ENCODE measurements around the gene TMOD1. TPM values are rescaled to one million over a fixed set of nuclear protein-coding genes. Genes with fewer than 3 reads are reported as not detected.
A peak's percentile ranks its signal among the peaks of the same experiment; 100 is the strongest.
"Not testable (repeated sequence)": the region's sequence is repeated elsewhere in the genome, so short reads cannot be mapped to it uniquely, and the experiment has no call there.

The TMOD1 gene
- total RNA-seq, 1 experiment from 2014 or later, result not detected

DNA sequence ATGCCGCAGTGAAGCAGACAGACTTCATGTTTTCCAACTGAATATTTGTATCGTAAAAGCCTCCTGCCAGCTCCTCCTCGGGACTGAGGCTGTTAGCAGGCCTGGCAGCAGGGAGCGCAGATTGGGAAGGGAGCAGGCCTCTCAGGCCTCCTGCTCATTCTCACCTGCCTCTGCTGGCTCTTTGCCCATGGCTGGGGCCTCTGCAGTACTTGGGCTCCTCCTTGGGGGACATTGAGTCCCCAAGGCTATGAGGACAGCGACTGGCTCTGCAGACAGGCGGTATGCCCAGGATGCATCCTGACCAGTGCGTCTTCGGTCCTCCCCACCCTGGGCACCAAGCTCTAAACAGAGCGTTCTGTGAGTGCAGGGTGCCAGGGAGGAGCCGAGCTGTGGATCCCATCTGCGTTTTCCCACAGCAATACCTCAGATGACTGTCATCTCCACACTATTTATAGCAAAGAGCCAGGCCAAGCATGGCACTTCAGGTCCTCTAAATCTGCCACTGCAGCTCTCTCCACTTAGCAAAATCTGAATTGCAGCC, 93.0 kb downstream of the TMOD1 start:
- no peak for DNase-seq (ENCODE audit: low spot score)

DNA sequence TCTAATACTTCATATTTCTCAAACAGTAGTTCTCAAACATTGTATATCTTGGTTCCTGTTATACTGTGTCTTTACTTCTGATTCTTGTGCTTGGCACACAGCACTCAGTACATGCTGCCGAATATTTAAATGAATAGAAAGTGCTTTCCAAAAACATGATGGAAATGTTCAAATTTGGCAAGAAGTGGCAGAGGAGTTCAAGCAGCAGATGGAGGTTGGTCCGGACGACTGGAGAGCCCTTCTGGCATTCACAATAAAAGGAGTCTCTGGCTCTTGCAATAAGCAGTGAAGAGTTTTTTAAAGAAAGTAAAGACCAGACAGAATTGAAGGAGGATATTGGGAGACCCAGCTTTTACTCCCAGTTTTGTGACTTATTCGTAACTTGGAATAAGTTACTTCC, 95.4 kb downstream of the TMOD1 start:
- no peak for DNase-seq (ENCODE audit: low spot score)

DNA sequence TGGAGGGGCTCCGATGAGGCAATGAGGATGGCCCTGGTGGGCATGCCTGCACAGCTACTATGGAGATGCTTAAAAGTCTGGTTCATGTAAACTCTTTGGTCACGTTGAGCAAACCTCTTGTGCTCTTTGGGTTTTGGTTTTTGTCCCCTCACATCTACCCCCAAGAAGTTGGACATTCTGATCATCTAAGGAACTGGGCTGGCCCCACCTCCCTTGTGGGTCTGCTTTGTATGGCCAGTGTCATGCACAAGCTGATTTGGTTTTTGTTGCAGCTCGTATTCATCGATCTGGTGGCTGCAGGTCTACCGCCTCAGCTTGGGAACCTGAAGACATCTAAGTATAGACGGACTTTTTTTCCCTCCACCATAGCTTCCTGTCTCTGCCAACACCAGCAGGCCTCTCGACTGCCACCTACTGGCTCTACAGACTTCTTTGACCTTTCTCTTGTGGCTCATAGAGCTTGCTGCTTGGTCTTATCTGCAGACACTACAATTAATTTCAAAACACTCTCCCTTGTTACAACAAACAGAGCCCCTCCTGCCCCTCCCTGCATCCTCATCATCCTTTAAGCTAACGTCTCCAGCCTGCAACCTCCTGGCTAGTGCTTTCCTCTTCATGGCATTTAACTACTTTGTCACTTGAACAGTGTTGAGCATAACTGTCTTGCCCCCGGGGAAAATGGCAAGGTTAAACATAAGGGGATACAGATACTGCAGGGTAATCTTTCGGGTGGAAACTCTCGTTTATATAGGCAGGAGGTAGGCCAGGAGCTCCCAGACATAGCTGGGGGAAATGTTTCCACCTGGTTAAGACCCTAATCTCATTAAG, 97.2 kb downstream of the TMOD1 start:
- peak; percentile 83 for DNase-seq (ENCODE audit: low spot score)

DNA sequence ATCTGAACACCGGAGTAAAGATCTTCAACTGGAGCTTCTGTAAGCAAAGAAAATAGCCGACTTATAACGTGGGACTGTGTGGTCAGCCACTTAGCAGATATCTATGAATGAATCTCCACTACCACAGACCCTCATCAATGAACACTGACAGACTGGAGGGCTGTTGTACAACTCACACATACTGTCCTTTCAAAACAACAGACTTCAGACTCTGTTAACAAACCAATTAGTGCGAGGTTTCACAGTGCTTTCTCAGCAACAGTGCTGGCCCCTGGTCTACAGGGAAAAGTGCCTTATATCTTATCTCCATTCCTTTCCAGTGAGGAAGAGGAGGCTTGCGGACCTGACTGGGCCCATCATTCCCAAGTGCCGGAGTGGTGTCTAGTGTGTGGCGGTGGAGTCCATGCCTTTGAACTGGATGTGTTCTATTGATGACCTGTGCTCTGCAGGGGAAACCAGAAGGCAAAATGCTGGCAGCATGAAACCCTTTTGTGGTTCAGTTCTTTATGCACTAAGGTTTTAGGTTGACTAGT, 97.9 kb downstream of the TMOD1 start:
- no peak for DNase-seq (ENCODE audit: low spot score)

DNA sequence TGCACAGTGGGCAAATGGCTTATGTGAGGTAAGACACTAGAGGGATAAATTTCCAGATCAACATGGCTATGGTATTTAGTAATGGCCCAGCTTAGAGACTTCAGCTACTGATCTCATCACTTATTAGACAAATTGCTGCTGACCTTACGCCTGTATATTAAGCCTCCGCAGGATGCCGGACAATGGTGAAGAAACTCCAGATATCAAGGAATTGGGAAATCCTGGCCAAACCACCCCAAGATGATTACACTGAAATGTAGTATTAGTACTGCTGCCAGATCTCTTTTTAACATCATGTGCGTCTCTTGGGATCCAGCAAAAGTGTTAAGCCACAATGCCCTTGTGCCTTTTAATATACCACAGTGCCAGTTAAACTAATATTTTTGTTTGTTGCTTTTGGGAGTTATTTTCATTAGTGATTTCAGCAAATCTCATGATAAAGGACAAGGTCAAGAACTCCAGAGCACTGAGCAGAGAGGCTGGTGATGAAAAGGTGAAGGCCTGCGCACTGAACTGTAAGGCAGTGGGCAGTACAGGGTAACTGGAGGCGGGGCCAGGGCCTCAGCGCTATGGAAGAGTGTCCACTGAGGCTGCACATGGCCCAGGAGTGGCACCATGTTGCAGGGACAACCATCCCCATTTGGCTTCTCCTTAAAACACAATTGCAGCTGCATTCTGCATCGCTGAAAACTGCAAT, 99.2 kb downstream of the TMOD1 start:
- no peak for DNase-seq (ENCODE audit: low spot score)

DNA sequence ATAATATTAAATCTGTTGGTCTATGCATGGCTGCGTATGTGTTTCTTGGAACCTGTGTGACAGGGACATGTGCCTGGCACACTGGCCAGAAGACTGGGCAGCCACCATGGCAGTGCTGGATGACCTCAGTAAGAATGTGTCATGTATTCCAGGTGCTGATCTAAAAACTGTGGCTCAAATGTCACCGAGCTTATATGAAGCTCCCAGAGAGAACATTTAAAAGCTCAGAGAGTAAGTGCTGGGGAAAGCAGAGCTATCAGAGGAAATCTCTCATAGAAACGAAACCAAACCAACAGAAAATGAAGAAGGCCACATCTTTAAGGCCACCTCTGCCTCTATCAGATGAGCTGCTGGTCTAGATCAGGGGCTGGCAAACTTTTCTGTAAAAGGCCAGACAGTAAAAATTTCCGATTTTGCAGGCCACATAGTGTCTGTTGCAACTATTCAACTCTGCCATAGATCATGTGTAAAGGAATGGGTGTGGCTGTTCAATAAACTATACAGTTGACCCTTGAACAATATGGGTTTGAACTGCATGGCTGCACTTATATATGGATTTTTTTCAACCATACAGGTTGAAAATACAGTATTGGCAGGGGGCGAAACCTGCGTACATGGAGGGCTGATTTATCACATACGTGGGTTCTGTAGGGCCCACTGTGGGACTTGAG, 99.9 kb downstream of the TMOD1 start:
- no peak for DNase-seq (ENCODE audit: low spot score)

DNA sequence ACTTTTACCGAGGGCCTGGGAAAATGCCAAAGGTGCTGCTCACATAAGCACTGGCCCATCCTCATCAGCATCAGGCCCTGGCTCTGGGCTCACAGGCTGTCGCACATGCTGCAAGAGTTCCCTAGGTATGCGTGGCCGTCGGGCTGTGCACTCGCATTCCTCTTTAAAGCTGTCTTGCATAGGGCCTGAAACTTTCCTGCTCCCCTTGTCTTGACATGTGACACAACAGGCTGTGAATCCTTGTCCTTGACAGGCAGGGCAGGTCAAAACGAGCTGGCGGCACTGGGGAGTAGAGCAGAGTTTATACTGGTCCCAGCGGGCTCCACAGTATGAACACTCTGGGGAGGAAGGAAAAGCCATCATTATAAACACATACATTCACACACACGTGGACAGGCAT, 101.0 kb downstream of the TMOD1 start:
- no peak for DNase-seq (ENCODE audit: low spot score)

DNA sequence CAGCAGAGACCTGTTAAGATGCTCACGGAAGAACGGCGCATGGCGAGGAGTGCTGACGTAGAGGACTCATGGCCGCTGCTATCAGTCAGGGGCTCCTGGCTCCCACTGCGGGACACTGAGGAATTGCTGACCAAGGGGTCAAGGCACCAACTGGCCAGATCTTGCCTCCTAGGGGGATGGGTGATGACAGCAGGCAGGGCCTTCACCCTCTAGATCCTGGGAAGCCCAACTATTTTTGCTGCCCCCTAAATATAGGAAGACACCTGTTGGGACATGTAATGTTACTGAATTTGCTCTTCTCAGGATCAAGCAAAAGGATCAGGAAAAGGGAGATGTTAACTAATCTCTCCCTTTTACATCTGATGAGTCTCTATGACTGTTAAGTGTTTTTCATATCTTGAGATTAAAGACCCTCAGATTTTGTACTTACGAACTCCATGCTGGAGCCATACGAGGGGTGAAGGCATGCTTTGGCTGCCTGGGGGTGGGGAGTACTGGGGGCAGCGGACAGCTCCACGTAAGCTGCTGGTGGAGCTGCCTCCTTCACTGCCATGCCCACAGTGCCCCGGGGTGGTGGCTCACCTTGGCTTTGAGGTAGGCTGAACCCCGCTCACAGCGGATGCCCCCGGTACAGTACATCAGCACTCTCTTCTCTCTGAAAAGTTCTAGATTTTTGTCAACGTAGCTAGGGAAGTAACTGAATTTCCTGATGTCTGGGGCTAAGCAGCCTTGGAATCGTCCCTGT, 103.6 kb downstream of the TMOD1 start:
- DNase-seq (ENCODE audit: low spot score), result no peak

DNA sequence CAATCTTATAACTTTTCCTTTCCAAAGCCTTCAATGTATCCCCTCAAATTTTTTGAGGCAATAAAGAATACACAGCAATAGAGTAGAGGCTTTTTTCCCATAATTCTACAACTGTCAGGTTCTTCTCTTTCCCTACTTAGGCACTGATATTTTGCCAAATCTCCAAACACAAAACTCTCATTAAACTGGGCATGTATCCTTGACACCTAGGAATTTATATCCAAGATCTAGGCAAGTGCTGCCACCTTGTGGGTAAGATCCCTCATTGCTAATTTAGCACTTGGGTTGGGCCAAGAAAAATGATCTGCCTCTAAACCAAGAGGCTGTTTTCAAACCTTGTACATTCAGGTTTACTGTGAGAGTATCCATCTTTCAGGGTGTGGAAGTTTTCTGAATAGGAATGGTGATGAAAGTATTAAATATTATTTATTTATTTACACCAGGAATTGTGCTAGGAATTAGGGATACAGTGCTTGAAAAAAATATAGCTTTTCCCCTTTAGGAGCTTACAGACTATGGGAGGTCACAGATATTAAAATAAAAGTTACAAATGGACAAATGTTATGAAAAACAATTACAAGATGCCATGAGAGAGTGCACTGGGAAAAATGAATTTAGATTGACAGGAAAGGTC, 114.1 kb downstream of the TMOD1 start:
- peak; percentile 78 for DNase-seq (ENCODE audit: low spot score)

DNA sequence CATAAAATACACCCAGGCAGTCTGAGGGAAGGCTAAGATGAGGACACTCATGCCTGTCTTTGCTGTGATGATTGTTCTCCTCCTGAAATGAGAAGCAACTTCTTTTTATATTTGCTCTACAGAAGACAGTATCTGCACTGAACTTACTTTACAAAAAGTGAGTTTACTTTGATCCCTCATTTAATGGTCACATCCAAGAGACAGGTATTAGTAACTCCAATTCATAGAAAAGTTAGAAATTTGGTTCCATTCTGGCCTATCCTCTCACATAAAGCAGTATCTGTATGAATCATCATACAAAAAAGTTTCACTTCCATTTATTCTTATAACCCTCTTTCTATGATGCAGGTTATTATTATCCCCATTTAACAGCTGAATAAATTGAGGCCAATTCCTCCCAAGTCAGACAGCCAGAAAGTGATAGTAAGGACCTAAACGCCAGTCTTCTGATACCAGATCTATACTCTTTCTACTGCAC, 116.5 kb downstream of the TMOD1 start:
- DNase-seq (ENCODE audit: low spot score), result no peak

DNA sequence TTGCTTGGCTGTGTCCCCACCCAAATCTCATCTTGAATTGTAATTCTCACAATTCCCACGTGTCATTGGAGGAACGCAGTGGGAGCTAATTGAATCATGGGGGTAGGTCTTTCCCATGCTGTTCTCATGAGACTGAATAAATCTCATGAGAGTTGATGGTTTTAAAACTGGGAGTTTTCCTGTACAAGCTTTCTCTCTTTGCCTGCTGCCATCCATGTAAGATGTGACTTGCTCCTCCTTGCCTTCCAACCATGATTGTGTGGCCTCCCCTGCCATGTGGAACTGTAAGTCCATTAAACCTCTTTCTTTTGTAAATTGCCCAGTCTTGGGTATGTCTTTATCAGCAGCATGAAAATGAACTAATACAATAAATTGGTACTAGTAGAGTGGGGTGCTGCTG, 118.6 kb downstream of the TMOD1 start:
- DNase-seq (ENCODE audit: low spot score), result not testable (repeated sequence)

DNA sequence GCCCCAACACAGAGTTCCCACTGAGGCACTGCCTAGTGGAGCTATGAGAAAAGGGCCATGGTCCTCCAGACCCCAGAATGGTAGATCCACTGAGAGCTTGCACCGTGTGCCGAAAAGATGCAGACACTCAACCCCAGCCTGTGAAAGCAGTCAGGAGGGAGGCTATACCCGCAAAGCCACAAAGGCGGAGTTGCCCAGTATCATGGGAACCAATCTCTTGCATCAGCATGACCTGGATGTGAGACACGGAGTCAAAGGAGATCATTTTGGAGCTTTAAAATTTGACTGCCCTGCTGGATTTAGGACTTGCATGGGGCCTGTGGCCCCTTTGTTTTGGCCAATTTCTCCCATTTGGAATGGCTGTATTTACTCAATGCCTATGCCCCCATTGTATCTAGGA, 121.0 kb downstream of the TMOD1 start:
- not testable (repeated sequence) for DNase-seq (ENCODE audit: low spot score)

DNA sequence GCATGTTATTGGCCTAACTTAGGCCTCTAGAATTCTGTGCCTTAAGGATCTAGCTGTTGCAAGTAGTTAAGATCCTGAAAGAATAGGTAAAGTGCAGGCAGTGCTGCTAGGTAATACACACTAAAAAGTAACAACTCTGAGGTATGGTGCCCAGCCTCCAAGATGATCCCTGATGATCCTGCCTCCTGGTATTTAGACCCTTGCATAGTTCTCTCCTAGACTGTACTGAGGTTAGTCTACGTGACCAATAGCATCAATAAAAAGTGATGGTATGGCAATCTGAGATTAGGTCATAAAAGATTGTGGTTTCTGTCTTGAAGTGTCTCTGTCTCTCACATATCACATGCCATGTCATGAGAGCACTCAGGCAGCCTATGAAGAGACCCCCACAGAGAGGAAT, 122.5 kb downstream of the TMOD1 start:
- no peak for DNase-seq (ENCODE audit: low spot score)

DNA sequence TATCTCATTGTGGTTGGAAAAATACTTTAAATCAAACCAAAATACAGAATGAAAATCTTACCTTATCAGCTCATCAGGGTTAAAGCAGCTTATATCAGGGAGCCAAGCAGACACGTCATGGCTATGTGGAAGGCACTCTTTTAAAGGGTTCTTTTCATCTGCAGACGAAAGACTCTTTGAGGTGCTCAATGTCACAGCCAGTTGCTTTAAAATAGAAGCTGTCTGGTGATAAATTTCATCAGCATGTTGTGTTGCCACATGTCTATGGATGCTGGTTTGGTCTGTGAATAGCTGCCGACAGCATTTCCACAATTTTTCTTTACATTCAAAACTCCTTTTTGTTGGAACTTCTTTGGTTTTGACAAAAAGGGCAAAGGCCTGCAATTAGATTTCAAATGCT, 124.2 kb downstream of the TMOD1 start:
- DNase-seq (ENCODE audit: low spot score), result no peak

DNA sequence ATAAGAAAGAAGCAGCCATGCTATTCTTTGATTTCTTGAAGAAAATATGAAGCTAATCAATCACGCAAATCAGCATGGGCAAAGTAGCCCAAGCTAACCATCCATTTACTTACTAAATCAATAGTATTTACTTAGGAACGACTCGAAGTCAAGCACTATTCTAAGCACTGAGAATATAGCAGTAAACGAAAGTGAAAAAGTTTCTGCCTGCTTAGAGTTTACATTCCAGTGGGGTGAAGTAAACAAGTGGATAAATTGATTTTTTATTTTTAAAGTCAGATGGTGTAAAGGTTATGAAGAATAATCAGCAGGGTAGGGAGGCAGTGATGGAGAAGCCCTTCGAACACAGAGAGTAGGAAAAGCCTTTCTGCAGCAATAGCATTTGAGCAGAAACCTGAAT, 126.2 kb downstream of the TMOD1 start:
- no peak for DNase-seq (ENCODE audit: low spot score)

DNA sequence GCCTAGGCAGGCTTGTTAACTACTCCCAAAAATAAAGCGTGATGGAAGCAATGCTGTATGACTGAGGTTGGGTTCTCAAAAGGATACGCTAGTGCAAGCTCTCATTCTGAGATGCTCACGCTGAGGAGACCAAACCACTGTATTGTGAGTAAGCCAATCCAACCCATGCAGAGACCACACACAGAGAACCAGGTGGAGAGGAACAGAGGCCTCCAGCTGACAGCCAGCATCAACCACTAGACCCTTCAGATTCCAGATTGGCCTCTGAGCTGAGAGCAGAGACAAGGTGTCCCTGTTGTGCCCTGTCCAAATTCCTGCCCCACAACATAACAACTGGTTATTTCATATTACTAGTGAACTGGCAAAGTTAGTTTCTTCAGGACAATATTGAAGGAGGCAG, 127.2 kb downstream of the TMOD1 start:
- DNase-seq (ENCODE audit: low spot score), result no peak

DNA sequence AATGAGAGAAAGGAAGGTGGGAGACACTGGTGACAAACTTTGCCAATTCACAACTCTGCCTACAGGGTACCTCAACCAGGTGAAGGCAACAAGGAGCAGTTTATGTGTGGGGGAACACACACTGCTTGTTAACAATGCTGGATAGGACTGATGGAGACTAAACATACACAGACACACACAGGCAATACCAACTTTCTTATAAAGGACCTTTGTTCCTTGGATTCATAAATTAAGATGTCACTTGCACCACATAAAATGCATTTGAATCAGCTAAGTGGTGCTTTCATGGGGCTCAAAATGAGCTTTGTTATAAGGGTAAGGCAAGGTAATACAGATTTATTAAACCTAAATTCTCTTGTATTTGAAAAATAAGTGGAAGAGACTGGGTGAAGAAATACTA, 127.7 kb downstream of the TMOD1 start:
- no peak for DNase-seq (ENCODE audit: low spot score)

DNA sequence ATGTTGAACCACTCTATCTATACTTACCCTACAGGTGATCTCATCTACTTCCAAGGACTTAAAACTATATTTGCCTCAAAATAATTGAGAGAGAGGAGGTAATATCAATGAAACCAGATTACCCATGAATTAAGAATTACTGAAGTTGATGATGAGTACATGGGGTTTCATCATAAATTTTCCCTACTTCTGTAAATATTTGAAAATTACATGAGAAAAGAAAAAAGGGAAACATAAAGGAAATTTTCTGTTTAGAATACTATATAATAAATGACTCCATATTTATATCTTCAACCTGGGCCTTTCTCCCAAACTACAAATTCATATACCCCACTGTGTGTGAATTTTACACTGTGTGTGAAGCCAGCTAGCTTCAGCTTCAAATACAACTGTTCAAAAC, 129.1 kb downstream of the TMOD1 start:
- DNase-seq (ENCODE audit: low spot score), result no peak

DNA sequence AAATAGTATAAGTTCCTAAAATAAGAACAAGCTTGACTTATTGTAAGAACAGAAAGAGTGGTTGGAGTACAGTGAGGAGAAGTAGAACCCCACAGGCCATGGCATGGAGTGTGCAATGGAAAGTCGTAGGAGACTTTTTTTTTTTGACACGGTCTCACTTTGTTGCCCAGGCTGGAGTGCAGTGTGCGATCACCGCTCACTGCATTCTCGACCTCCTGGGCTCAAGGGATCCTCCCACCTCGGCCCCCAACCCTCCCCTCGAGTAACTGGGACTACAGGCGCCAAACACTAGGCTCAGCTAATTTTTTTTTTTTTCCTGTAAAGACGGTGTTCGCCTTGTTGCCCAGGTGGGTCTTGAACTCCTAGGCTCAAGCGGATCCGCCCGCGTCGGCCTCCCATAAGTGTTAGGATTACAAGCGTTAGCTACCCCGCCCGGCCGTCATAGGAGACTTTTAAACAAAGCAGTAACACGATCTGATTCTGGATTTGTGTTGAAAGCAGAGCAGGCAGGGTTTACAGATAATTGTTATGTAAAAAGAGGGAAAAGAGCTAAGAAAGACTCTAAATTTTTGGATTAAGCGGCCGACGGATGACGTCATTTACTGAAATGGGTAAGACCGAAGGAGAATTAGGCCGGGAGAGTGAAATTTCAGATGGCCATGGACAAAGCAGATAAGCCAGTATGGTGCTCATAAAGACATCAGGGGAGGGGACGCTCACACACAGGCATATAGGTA, 130.9 kb downstream of the TMOD1 start:
- DNase-seq (ENCODE audit: low spot score), result peak; percentile 78
